ENCODE data around the gene MDFIC. TPM values are rescaled to one million over a fixed set of nuclear protein-coding genes. Genes with fewer than 3 reads are reported as not detected.

The MDFIC gene
- total and polyA plus RNA-seq, 10 donors, result 22.1 to 97.3 (median 50.8) TPM

DNA sequence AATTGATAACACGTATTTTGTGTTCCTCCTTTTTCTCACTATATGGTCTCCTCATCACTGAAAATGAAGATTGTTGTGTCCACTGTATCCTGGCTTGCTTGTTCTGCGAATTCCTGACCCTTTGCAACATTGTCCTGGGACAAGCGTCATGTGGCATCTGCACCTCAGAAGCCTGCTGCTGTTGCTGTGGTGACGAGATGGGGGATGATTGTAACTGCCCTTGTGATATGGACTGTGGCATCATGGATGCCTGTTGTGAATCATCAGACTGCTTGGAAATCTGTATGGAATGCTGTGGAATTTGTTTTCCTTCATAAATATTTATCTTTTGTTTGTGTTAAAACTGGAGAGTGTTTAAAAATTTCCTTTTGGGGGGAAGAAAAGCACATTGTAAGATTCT lies 93.7 kb downstream of the MDFIC start:
- 83 to 97% (median 93%) methylated on average over 4 of the region's 4 CpGs for WGBS, 5 donors
- no peak for TF ChIP-seq POLR2AphosphoS5 (IDR thresholded peaks at IDR 0.05)
- TF ChIP-seq POLR2A (IDR thresholded peaks at IDR 0.05), result no peak
- no peak for TF ChIP-seq CTCF (IDR thresholded peaks at IDR 0.05 in 8 of 11, conservative IDR thresholded peaks at IDR 0.05 in 3 of 11)
- H3K4me1 ChIP-seq, result peaks cover 0 to 44% (median 20%) of the 10 kb centered on the region in 6 donors
- DNase-seq, result no peak
- intact Hi-C loops (cut with DNase I; ENCODE audit: low total_unique reads), result no loop called here
- no peak overlapping the region for H3K4me3 ChIP-seq
- no peaks in the 10 kb centered on the region for H3K9me3 ChIP-seq
- H3K27me3 ChIP-seq (replicated peaks in 1 of 7), result no peaks in the 10 kb centered on the region
- no peak overlapping the region for H3K27ac ChIP-seq
- H3K36me3 ChIP-seq, result peaks cover 0 to 52% (median 11%) of the 10 kb centered on the region in 6 donors

DNA sequence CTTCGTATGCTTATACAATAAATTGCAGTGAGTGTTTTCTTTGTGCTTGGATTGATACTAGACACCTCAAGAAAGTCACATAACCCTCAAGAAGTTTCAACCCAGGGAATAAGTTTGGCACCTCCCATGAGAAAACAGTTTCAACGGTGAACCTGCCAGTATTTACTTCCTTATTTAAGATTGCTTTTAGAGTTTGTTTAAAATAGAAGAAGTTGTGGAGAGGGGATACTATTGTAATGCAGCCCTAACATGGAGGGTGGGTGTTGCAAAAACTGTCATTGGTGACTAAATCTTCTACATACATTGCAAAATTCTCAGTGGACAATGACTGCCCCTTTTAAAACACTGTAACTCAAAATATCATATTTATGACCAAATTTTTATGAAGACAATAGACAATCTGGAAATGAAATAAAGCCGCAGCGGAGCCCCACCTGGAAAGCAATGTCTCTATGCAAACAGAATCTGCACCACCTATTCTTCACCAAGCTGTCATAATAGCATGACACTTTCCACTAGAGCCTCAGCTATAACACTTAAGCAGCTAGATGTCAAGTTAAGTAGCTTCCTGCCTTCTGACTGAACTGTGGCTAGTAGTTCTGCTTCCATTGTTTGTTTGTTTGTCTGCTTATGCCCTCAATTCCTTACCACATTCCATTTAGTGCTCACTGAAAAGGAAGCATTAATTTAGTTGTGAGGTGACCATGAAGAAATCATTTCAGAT lies 98.2 kb downstream of the MDFIC start:
- H3K9me3 ChIP-seq, result no peaks in the 10 kb centered on the region
- peaks cover 0 to 40% (median 13%) of the 10 kb centered on the region in 6 donors for H3K4me1 ChIP-seq
- intact Hi-C loops (cut with DNase I; ENCODE audit: low total_unique reads), result no loop called here
- H3K4me3 ChIP-seq, result no peak overlapping the region
- H3K36me3 ChIP-seq, result peaks cover 0 to 30% (median 11%) of the 10 kb centered on the region in 6 donors
- no peak for DNase-seq
- no peak for TF ChIP-seq POLR2A (IDR thresholded peaks at IDR 0.05)
- no peak for TF ChIP-seq CTCF (IDR thresholded peaks at IDR 0.05 in 8 of 11, conservative IDR thresholded peaks at IDR 0.05 in 3 of 11)
- TF ChIP-seq POLR2AphosphoS5 (IDR thresholded peaks at IDR 0.05), result no peak
- H3K27me3 ChIP-seq (replicated peaks in 1 of 7), result no peaks in the 10 kb centered on the region
- H3K27ac ChIP-seq, result peak overlapping the region in 3 of 8 donors; percentile 3 to 55 (median 17)
- 71 to 76% (median 74%) methylated on average over 4 of the region's 4 CpGs for WGBS, 5 donors

GRCh38 chr7:115023219-115023618 lies 101.3 kb downstream of the MDFIC start:
- no peaks in the 10 kb centered on the region for H3K27me3 ChIP-seq (replicated peaks in 1 of 7)
- no peaks in the 10 kb centered on the region for H3K36me3 ChIP-seq
- H3K4me3 ChIP-seq, result no peak overlapping the region
- no peak for TF ChIP-seq POLR2AphosphoS5 (IDR thresholded peaks at IDR 0.05)
- H3K27ac ChIP-seq, result peak overlapping the region in 1 of 8 donors; percentile 11
- peaks cover 0 to 32% (median 13%) of the 10 kb centered on the region in 6 donors for H3K4me1 ChIP-seq
- no peak for DNase-seq
- 23 to 36% (median 31%) methylated on average over 6 of the region's 6 CpGs for WGBS, 5 donors
- H3K9me3 ChIP-seq, result no peaks in the 10 kb centered on the region
- intact Hi-C loops (cut with DNase I; ENCODE audit: low total_unique reads), result no loop called here

- H3K36me3 ChIP-seq, result no peaks in the 10 kb centered on the region
- no peak for DNase-seq
- 13 to 23% (median 19%) methylated on average over 3 of the region's 3 CpGs for WGBS, 5 donors
- no peak for TF ChIP-seq CTCF (IDR thresholded peaks at IDR 0.05 in 8 of 11, conservative IDR thresholded peaks at IDR 0.05 in 3 of 11)
- TF ChIP-seq POLR2AphosphoS5 (IDR thresholded peaks at IDR 0.05), result no peak
- TF ChIP-seq POLR2A (IDR thresholded peaks at IDR 0.05), result no peak
- H3K27me3 ChIP-seq (replicated peaks in 1 of 7), result no peaks in the 10 kb centered on the region
- no peak overlapping the region for H3K27ac ChIP-seq
- peaks cover 0 to 31% (median 13%) of the 10 kb centered on the region in 6 donors for H3K4me1 ChIP-seq
- intact Hi-C loops (cut with DNase I; ENCODE audit: low total_unique reads), result no loop called here
- no peaks in the 10 kb centered on the region for H3K9me3 ChIP-seq
- H3K4me3 ChIP-seq, result no peak overlapping the region
Observed at GRCh38 chr7:115024276-115024675, 102.4 kb downstream of the MDFIC start.
